ENCODE results near the gene ARG2.
A peak's percentile ranks its signal among the peaks of the same experiment; 100 is the strongest.
"Not testable (repeated sequence)": the region's sequence is repeated elsewhere in the genome, so short reads cannot be mapped to it uniquely, and the experiment has no call there.

Gene ARG2

DNA sequence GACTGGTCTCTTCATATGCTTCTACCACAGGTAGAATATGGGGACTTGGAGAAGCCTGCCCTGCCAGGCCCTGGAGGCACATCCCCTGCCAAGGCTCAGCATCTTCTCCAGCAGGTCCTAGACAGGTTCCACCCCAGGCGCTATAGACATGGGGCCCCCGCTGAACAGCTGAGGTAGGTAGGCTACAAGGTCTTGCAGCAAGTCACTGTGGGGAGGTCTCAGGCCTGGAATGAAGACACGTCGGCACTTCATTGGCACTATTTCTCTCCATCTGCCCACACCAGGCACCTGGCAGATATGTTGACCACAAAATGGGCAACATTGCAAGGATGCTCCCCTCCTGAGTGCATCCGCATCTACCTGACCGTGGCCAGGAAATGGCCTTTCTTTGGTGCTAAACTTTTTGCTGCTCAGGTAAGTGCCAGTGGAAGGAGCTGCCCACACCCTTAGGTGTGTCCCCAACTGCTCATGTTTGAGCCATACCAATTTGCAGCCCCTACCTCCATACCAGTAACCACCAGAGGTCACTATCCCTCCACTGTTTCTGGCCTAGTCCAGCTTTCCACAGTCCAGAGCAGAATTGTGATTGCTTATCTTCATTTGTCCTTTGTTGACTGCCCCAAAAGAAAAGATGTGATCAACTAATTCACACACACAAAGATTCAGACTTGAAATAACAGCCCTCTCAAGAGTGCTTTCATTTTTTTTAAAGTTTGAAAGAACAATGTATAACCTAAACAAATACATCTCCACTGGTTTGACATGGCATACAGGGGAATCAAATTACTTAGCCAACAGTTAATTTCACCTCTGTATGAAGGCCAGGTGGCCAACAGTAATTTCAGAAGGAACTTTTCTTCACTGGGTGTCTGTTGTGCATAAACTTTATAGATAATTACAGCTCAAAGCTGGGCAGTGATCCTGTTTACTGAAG lies 35.7 kb upstream of the ARG2 start:
- DNase-seq = no peak

DNA sequence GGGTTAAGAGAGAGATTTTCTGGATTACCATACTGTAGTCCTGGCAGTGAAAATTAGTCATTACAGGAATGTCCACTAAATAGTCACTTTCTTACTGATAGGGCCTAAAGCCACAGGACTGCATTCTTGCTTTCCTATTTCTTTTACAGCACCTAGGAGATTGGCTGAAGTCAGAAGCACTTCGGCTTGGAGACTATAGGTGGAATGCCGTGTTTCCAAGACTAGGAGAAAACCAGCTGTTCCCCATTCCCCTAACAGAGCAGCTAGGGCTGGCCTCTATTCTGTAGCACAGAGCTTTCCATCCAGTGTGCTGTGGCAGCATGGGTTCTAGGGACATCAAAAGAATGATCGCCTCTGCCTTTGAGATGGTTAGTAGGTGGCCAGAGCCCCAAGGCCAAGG lies 34.7 kb upstream of the ARG2 start:
- no peak for DNase-seq

- DNase-seq = no peak
Observed at GRCh38 chr14:67586369-67586768, 33.4 kb upstream of the ARG2 start.

DNA sequence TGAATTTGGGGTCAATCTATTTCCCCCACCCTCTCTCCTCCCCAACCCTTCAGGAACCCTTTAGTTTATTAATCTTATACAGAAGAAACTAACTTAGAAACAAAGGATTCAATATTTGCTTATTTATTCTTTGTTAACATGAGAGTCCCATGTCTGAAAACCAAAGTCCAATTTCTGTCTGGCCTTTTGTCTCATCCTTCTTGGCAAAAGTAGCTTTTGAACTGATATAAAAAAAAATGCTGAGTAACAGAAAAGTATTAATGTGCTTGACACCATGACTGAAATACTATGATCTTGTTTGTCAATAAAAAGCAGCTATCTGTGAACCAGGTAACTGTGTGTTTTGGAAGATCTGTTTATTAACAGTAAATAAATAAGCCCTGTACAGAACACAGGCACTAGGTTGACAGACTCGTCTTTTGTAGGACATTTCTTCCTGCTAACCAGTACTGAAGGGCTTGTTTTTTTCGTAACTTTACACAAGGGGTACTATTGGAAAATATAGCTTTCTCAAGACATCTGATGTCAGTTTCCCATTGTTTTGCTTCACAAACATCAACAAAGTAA lies 30.4 kb upstream of the ARG2 start:
- DNase-seq = no peak

- not testable (repeated sequence) for DNase-seq
Observed at GRCh38 chr14:67593650-67594049, 26.1 kb upstream of the ARG2 start.

DNA sequence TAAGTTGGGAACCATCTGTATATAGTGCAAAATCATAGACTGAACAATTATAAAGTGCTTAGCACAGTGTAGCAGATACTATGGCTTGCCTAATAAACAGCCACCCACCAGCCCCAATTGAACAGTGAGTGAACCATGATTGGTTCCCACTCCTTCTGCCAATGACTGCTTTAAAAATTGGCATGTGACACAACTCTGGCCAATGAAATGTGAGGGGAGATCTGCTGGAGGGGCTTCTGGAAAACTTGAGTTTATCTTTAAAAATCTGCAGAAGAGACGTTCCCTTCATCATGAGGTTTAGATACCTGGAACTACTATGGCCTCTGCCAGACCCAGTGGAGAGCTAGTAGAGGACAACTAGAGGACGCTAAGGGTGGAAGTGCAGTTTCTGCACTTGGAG lies 24.3 kb upstream of the ARG2 start:
- DNase-seq = no peak

GRCh38 chr14:67599698-67600561 lies 19.8 kb upstream of the ARG2 start, which contains the start of gene PIGH:
Gene PIGH (minus strand): TSS chr14:67600268. CDS start chr14:67600203, 65 bp downstream.
- DNase-seq = peak; percentile 95

- DNase-seq = not testable (repeated sequence)
Observed at GRCh38 chr14:67600562-67600974, 19.2 kb upstream of the ARG2 start.

- DNase-seq = no peak
Observed at GRCh38 chr14:67602076-67602475, 17.6 kb upstream of the ARG2 start.

- no peak for DNase-seq
Observed at GRCh38 chr14:67602995-67603545, 16.6 kb upstream of the ARG2 start.

- no peak for DNase-seq
Observed at GRCh38 chr14:67607646-67608045, 12.1 kb upstream of the ARG2 start.

DNA sequence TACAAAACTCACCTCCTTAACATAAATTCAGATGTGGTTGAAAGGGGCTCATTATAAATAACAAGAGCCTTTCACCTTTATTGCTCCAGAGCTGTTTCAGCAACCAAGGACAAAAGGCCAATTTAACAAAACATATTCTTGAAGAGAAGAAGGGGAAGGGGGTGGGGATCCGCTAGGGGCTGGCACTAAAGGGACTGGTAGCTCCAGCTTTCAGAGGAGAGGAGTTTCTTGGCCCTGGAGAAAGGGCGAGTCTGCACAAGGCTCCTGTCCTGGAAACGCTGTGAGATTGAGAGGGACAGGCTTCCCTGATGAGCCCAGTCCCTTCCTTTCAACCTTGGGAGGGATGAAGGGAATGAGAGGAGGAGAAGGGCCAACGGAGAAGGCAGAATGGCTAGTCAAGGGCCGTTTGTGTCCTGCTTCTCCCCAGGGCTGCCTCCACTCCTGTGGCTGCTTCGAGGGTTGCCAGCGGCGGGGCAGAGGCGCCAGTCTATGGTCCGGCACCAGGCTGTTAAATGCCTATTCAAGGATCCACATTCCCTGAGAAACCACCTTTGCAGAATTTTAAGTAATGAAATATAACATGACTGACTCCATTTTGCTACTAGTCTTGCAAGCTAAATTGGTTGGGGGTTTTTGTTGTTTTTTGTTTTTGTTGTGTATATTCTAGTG lies 9.9 kb upstream of the ARG2 start:
- DNase-seq = no peak

GRCh38 chr14:67610491-67610890 lies 9.2 kb upstream of the ARG2 start:
- DNase-seq = no peak

- peak; percentile 47 for DNase-seq
Observed at GRCh38 chr14:67618617-67619063, 1.1 kb upstream of the ARG2 start.

GRCh38 chr14:67620217-67620785 lies 581 bp downstream of the ARG2 start:
- no peak for DNase-seq

- no peak for DNase-seq
Observed at GRCh38 chr14:67622675-67623074, 3.0 kb downstream of the ARG2 start.

DNA sequence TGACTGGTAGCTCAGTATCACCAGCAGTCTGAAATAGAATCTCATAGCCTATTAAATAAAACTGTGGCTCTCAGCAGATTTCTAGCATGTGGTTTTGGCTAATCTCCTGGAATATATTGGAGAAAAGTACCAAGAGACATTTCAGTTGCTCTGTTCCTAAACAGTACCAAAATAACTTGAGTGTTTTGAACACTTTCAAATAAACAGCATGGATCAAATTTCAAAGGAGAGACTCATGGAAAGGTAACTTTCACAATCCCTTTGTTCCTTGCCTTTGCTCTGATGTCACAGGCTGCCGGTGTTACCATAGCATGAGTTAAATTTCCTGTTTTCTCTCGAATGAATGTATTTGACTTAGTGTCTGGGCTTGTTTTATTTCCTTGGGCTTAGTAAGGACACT lies 3.4 kb downstream of the ARG2 start:
- no peak for DNase-seq

DNA sequence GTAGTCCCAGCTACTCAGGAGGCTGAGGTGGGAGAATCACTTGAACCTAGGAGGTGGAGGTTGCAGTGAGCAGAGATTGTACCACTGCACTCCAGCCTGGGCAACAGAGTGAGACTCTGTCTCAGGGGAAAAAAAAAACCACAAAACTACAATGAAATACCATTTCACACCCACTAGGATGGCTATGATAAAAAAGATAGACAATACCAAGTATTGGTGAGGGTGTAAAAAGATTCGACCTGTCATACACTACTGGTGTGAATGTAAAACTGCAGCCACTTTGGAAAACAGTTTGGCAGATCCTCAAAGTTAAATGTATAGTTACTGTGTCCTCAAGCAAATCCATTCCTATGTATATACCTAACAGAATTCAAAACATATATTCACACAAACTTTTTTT lies 6.4 kb downstream of the ARG2 start:
- DNase-seq = not testable (repeated sequence)

- DNase-seq = no peak
Observed at GRCh38 chr14:67627519-67627918, 7.8 kb downstream of the ARG2 start.

GRCh38 chr14:67630186-67630585 lies 10.5 kb downstream of the ARG2 start:
- DNase-seq = no peak

DNA sequence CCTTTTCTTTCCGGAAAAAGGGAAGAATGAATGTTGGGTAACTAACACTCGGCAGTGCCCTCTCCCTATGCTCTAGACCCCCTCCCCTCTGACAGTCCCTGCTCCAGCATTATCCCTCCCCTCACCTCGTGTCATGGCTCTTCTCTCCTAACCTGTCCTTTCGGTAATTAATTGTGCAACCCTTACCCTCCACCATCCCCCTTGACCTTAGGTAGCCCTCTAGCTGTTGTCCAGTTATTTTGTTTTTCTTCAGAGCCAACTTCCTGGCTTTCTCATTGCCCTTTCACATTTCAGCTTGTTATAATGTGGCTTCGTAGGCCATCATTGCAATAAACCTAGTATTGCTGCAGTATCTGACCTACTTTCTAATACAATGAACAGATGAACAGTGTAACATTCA lies 11.2 kb downstream of the ARG2 start:
- DNase-seq = no peak

Data from right kidney (tissue), 1 donor.